ENCODE results near the gene RGMA.

DNA sequence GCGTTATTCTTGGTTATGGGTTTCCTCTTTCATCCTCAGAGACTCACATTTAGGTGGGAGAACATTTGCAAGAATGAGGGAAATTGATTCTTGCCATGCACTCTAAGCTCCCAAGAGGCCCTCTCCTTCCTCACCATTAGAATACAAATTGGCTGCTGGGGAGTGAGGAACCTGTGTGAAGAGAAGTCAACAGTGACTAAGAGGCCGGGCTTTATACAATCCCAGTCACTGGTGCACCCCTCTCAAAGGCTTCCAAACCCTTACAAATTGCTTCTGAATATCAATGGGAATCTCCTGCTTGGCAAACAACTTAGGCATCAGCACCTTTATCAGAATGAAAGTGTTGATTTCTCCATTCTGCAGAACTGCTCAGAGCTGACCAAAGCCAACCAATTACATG lies 16.5 kb upstream of the RGMA start:
- TF ChIP-seq EZH2 (IDR thresholded peaks at IDR 0.05; ENCODE audit: low read depth, low read length, severe bottlenecking) (no peak), CTCF (IDR thresholded peaks at IDR 0.05; ENCODE audit: control extremely low read depth in 1 of 3, insufficient read depth in 1 of 3, low read depth in 1 of 3, low read length in 3 of 3) (no peak), CEBPB (IDR thresholded peaks at IDR 0.05; ENCODE audit: low read depth, low read length) (no peak)

All from H1 (cell line).